ENCODE results near the gene CARD10.

- peak; percentile 50 to 98 (median 93) for TF ChIP-seq CTCF (IDR thresholded peaks at IDR 0.05)
- no peak for TF ChIP-seq POLR2A (IDR thresholded peaks at IDR 0.05)
These were observed 25.9 kb upstream of the CARD10 start for GRCh38 chr22:37544955-37545702.

Data from body of pancreas (tissue), 4 donors.